ENCODE data around the gene MCU. TPM values are rescaled to one million over a fixed set of nuclear protein-coding genes. Genes with fewer than 3 reads are reported as not detected.

Gene MCU
- total RNA-seq, 4 donors from 2014 or later = 14.1 to 18.1 (median 15.8) TPM

- TF ChIP-seq, protein P1, sequence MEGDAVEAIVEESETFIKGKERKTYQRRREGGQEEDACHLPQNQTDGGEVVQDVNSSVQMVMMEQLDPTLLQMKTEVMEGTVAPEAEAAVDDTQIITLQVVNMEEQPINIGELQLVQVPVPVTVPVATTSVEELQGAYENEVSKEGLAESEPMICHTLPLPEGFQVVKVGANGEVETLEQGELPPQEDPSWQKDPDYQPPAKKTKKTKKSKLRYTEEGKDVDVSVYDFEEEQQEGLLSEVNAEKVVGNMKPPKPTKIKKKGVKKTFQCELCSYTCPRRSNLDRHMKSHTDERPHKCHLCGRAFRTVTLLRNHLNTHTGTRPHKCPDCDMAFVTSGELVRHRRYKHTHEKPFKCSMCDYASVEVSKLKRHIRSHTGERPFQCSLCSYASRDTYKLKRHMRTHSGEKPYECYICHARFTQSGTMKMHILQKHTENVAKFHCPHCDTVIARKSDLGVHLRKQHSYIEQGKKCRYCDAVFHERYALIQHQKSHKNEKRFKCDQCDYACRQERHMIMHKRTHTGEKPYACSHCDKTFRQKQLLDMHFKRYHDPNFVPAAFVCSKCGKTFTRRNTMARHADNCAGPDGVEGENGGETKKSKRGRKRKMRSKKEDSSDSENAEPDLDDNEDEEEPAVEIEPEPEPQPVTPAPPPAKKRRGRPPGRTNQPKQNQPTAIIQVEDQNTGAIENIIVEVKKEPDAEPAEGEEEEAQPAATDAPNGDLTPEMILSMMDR (IDR thresholded peaks at IDR 0.05; ENCODE audit: low read depth) = no peak
Observed at GRCh38 chr10:72792288-72792687, 100.3 kb downstream of the MCU start.

DNA sequence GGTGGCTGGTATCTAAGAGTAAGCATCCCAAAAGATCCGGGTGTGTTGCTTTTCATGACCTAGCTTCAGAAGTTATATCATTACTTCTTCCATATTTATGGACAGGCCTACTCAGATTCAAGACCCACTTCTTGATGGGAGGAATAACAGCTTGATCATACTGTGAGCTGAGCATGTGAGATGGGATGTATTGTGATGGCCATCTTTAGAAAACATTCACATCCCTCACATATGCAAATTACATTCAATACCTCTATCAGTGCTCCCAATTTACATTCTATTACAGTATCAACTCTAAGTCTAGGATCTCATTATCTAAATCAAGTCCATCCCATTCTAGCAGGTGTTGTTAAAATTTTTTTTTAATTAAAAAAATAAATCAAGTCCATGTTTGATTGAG is 101.8 kb downstream of the MCU start:
- TF ChIP-seq, protein P1 (IDR thresholded peaks at IDR 0.05; ENCODE audit: low read depth) = no peak

DNA sequence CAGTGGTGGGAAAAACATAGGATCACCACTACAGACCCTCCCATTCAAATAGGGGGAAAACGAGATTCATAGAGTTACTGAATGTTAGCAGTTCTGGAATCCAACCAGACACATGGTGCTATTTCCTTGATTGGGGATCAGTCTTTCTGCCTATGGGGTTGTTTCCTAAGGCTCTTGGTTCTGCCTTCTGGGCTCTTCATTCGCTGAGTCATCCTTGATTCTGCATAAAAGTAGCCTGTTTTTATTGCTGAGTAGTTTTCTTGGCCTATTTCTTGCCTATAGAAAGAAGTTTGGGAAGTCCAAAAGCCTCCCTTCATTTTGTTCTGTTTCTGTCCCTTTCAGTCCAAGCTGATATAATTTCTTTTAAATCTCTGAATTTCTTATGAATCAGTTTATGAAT is 102.3 kb downstream of the MCU start:
- TF ChIP-seq, protein P1 (IDR thresholded peaks at IDR 0.05; ENCODE audit: low read depth) = no peak

DNA sequence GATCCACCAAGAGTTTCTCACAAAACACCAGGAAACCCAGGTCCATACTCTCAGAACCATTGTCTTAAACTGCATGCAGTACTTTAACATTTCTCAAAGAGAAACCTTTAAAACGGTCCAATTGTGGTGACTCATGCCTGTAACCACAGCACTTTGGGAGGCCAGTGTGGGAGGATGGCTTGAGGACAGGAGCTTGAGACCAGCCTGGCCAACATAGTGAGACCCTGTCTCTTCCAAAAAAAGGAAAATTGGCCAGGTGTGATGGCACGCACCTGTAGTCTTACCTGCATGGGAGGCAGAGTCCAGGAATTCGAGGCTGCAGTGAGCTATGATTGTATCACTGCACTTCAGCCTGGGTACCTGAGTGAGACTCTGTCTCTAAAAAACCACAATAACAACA is 104.1 kb downstream of the MCU start:
- TF ChIP-seq, protein P1 (IDR thresholded peaks at IDR 0.05; ENCODE audit: low read depth) = no peak

DNA sequence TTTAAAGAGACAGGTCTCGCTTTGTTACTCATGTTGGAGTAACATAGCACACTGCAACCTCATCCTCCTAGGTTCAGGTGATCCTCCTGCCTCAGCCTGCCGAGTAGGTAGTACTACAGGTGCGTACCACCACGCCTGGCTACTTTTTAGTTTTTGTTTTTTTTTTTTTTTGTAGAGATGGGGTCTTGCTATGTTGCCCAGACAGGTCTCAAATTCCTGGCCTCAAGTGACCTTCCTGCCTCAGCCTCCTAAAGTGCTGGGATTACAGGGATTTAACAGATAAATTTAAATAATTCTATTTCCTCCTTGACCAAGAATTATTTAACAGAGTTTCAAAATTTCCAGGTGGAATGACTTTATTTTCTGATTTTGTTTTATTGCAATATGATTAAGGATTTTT is 104.6 kb downstream of the MCU start:
- TF ChIP-seq, protein P1 (IDR thresholded peaks at IDR 0.05; ENCODE audit: low read depth) = no peak

DNA sequence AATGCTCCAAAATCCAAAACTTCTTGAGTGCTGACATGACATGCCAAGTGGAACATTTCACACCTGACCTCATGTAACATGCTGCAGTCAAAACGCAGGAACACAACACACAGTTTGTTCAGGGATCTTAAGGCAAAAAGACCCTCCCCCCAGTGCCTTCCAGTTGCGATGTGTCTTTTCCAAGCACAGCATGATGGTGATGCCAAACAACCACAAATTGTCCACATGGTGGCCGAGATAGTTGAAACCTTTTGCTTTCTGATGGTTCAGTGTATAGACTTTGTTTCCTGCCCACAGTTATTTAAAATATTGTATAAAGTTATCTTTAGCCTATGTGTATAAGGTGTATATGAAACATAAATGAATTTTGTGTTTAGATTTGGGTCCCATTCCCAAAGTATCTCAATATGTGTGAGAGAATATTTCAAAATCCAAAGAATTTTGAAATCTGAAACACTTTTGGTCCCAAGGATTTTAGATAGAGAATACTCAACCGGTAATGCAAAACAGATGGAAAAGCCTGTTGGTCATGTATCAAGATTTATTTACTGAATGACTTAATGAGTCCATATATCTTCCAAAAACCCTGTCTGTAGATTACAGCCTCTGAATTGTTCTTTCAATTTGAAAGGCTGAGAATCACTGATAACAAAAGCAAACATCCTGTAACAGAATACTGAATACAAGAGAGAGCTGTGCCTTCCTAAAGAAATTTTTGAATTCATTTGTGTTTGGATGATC is 108.2 kb downstream of the MCU start:
- TF ChIP-seq, protein P1 (IDR thresholded peaks at IDR 0.05; ENCODE audit: low read depth) = no peak

DNA sequence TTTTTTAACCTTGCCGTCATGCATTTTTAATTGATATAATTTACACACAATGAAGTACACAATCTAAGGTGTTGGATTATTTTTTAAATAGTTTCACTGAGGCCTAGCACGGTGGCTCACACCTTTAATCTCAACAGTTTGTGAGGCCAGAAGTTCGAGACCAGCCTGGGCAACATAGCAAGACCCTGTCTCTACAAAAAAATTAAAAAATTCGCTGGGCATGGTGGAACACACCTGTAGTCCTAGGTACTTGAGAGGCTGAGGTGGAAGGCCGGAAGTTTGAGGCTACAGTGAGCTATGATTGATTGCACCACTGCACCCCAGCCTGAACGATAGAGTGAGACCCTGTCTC is 108.8 kb downstream of the MCU start:
- TF ChIP-seq, protein P1 (IDR thresholded peaks at IDR 0.05; ENCODE audit: low read depth) = no peak

All from subcutaneous adipose tissue (tissue), 4 donors.